Psoas muscle (tissue), 8 donors: Measurements from ENCODE around the gene DOCK10. TPM values are rescaled to one million over a fixed set of nuclear protein-coding genes. Genes with fewer than 3 reads are reported as not detected.

ENCODE experiments used
- ATAC-seq, 4 donors: fragments of 200-7000 bp; cut with Tn5 transposase; one replicate each; pipeline ENCODE4 v1.9.1; 2020; ENCODE audit warnings: moderate library complexity in 3 of 4, mild to moderate bottlenecking in 2 of 4
- DNase-seq, 2 donors: peaks; one replicate each; pipeline ENCODE4 v3.0.0-alpha.2; 2020
- H3K27ac ChIP-seq: fragments of 200-600 bp; one replicate; pipeline ENCODE4 v1.8.0; 2022
- H3K27me3 ChIP-seq, 3 donors: fragments of 200-600 bp in 1 of 3; one replicate each; pipeline versions ENCODE4 v1.6.1 to v1.8.0; 2013 to 2022; ENCODE audit warnings: low read length in 2 of 3, mild to moderate bottlenecking in 2 of 3, moderate library complexity in 1 of 3; ENCODE audit not compliant: insufficient read depth in 3 of 3
- H3K36me3 ChIP-seq, 2 donors: fragments of 200-600 bp in 1 of 2; one replicate each; pipeline versions ENCODE4 v1.6.1 to v1.8.0; 2013 to 2022; ENCODE audit warnings: low read depth in 1 of 2, mild to moderate bottlenecking in 1 of 2, moderate library complexity in 1 of 2; ENCODE audit not compliant: insufficient read depth in 1 of 2
- H3K4me1 ChIP-seq: fragments of 200-600 bp; one replicate; pipeline ENCODE4 v1.8.0; 2022
- H3K4me3 ChIP-seq: fragments of 200-600 bp; one replicate; pipeline ENCODE4 v1.8.0; 2022; ENCODE audit warnings: mild to moderate bottlenecking
- H3K9me3 ChIP-seq: fragments of 200-600 bp; one replicate; pipeline ENCODE4 v1.8.0; 2022
- CTCF ChIP-seq: fragments of 200-600 bp; IDR thresholded peaks from one replicate; pipeline ENCODE4 v1.8.0; 2022; ENCODE audit warnings: antibody characterized with exemption
- WGBS, 3 donors: extraction: QIAGEN DNeasy Blood & Tissue Kit; methylation state at CpG; one replicate each; pipeline versions ENCODE4 v1.1.6 to v1.1.7; 2013; 5-methylcytosine and 5-hydroxymethylcytosine counted together
- intact Hi-C, 2 donors: fragments of 100-400 bp; cut with DNase I; formaldehyde crosslinking; loops; one replicate each; pipeline versions ENCODE4 v1.11.0 to v1.14.2; 2022
- polyA plus RNA-seq, 3 donors: library from polyadenylated mRNA; stranded (reverse); fragments of 200-250 nt; gene quantifications; one replicate each; pipeline ENCODE4 v1.2.3, GENCODE V29; 2013
- total RNA-seq, 4 donors: library from RNA; stranded (reverse); fragmentation: NEBNext Ultra II Directional in 2 of 4; extraction: Animal tissue kit (Norgen Biotek cat#: 25700) in 2 of 4; gene quantifications; one replicate each; pipeline versions ENCODE4 v1.2.1 to v1.2.4, GENCODE V29; 2021 to 2023
- donor health status: healthy with polysubstance abuse.
- donor health status: DM: no; HTN: no; CAD: no; lungs with moderate emphysema.
- donor health status: Bipolar disorder and iron deficiency.
- donor health status: healthy.
- donor health status: DM: yes; HTN: yes; CAD: no.
- donor health status: DM: no; HTN: no; CAD: no.
- donor health status: DM: no; HTN: no; CAD: no.
- donor health status: DM: yes; HTN: yes; CAD: no.

Gene DOCK10
- total and polyA plus RNA-seq, 7 donors = 0.17 to 4.4 (median 1.0) TPM

GRCh38 chr2:225073198-225073597, 30.9 kb upstream of the DOCK10 start:
- WGBS, 3 donors = 71 to 75% (median 75%) methylated on average over 5 of the region's 5 CpGs

GRCh38 chr2:225072444-225072843, 30.2 kb upstream of the DOCK10 start:
- Histone ChIP-seq H3K4me1 (no peaks in the 10 kb centered on the region), H3K27ac (no peak overlapping the region), H3K4me3 (no peak overlapping the region), H3K27me3 (no peaks in the 10 kb centered on the region), H3K9me3 (no peaks in the 10 kb centered on the region), H3K36me3 (no peaks in the 10 kb centered on the region)
- intact Hi-C loops = no loop called here
- DNase-seq = no peak
- WGBS, 3 donors = 80 to 89% (median 85%) methylated on average over 2 of the region's 2 CpGs
- ATAC-seq = no peak
- TF ChIP-seq CTCF = no peak

More at GRCh38 chr2:225073198-225073597, 30.9 kb upstream of the DOCK10 start:
- DNase-seq = no peak
- Histone ChIP-seq H3K4me3 (no peak overlapping the region), H3K36me3 (no peaks in the 10 kb centered on the region), H3K9me3 (no peaks in the 10 kb centered on the region), H3K4me1 (no peaks in the 10 kb centered on the region), H3K27me3 (no peaks in the 10 kb centered on the region), H3K27ac (no peak overlapping the region)
- intact Hi-C loops = no loop called here
- TF ChIP-seq CTCF = no peak
- no peak for ATAC-seq

- H3K4me3 ChIP-seq = no peak overlapping the region
- TF ChIP-seq CTCF = no peak
- DNase-seq (no peak), ATAC-seq (no peak)
- H3K36me3 ChIP-seq = no peaks in the 10 kb centered on the region
- intact Hi-C loops = no loop called here
- 36 to 50% (median 43%) methylated on average over 2 of the region's 2 CpGs for WGBS, 3 donors
- no peaks in the 10 kb centered on the region for H3K9me3 ChIP-seq
- H3K4me1 ChIP-seq = no peaks in the 10 kb centered on the region
- no peaks in the 10 kb centered on the region for H3K27me3 ChIP-seq
- no peak overlapping the region for H3K27ac ChIP-seq
Measured at GRCh38 chr2:225070811-225071210, 28.5 kb upstream of the DOCK10 start.

DNA sequence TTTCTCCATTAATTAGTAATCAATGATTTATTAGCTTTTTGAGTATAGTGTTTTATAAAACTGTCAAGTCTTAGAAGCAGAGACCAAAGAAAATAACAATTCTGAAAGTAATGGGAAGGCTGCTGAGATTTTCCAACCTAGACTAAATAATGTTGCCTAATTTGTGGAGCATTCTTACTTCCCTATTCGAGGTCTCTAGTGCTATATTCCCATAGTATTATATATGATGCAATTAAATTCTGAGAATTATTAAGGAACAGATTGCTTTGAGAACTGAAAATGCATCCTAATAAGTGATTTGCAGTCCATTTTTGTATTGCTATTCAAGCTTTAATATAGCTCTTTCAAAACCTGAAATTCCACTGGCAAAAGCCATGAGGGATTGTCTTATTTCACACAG, 27.7 kb upstream of the DOCK10 start:
- WGBS, 3 donors = 58 to 65% (median 61%) methylated on average over 1 of the region's 1 CpG
- ATAC-seq (no peak), DNase-seq (no peak)
- H3K4me3 ChIP-seq = no peak overlapping the region
- no peaks in the 10 kb centered on the region for H3K9me3 ChIP-seq
- no peaks in the 10 kb centered on the region for H3K4me1 ChIP-seq
- H3K27ac ChIP-seq = no peak overlapping the region
- no peaks in the 10 kb centered on the region for H3K36me3 ChIP-seq
- H3K27me3 ChIP-seq = no peaks in the 10 kb centered on the region
- no peak for TF ChIP-seq CTCF
- intact Hi-C loops = no loop called here

- Histone ChIP-seq H3K9me3 (no peaks in the 10 kb centered on the region), H3K4me3 (no peak overlapping the region), H3K27ac (no peak overlapping the region), H3K36me3 (no peaks in the 10 kb centered on the region), H3K4me1 (no peaks in the 10 kb centered on the region), H3K27me3 (no peaks in the 10 kb centered on the region)
- 89 to 100% (median 98%) methylated on average over 1 of the region's 1 CpG for whole genome bisulfite sequencing, 3 donors
- no peak for TF ChIP-seq CTCF
- no peak for ATAC-seq
- intact Hi-C loops = no loop called here
- no peak for DNase-seq
Measured at GRCh38 chr2:225069477-225069876, 27.2 kb upstream of the DOCK10 start.
